CD8-positive, alpha-beta memory T cell (primary cell): ENCODE results near the gene HNRNPAB. TPM values are rescaled to one million over a fixed set of nuclear protein-coding genes. Genes with fewer than 3 reads are reported as not detected.
"Not testable (repeated sequence)": the region's sequence is repeated elsewhere in the genome, so short reads cannot be mapped to it uniquely, and the experiment has no call there.

Source experiments
- CTCF ChIA-PET: fragments of 350-600 bp; sonication (Branson Sonifier 250); formaldehyde crosslinking; loops from one replicate; lab custom pipeline; 2021; ENCODE audit warnings: antibody characterized with exemption; lab: Charles Lee
- POLR2A ChIA-PET: fragments of 350-600 bp; sonication (Branson Sonifier 250); formaldehyde crosslinking; loops from one replicate; lab custom pipeline; 2021; ENCODE audit warnings: antibody characterized with exemption; lab: Charles Lee
- DNase-seq, 5 donors: peaks; one replicate each; pipeline versions ENCODE4 v3.0.0 to v3.0.0-alpha.2; 2020 to 2022; ENCODE audit warnings: mixed read lengths in 1 of 5
- H3K27ac ChIP-seq: one replicate; pipeline ENCODE4 v1.7.0; 2013; ENCODE audit warnings: low read depth, mild to moderate bottlenecking, low read length, moderate library complexity
- H3K27me3 ChIP-seq: 2 replicates; pipeline ENCODE4 v1.7.0; 2013; ENCODE audit warnings: low read length, mild to moderate bottlenecking; ENCODE audit not compliant: insufficient read depth, poor library complexity, severe bottlenecking
- H3K36me3 ChIP-seq: 2 replicates; pipeline ENCODE4 v1.7.0; 2013; ENCODE audit warnings: mild to moderate bottlenecking, low read length, moderate library complexity; ENCODE audit not compliant: insufficient read depth
- H3K4me1 ChIP-seq: 2 replicates; pipeline ENCODE4 v1.7.0; 2013; ENCODE audit warnings: mild to moderate bottlenecking, low read length, moderate library complexity; ENCODE audit not compliant: insufficient read depth
- H3K4me3 ChIP-seq: 2 replicates; pipeline ENCODE4 v1.7.0; 2013; ENCODE audit warnings: mild to moderate bottlenecking, low read length
- H3K9me3 ChIP-seq: 2 replicates; pipeline ENCODE4 v1.7.0; 2013; ENCODE audit warnings: mild to moderate bottlenecking, low read length
- H3K27ac Mint-ChIP-seq, 8 donors: one replicate each; pipeline ENCODE4 v1.8.0; 2020 to 2021; ENCODE audit warnings: mixed read lengths in 8 of 8, mild to moderate bottlenecking in 6 of 8, inconsistent platforms in 3 of 8, moderate library complexity in 3 of 8
- H3K27me3 Mint-ChIP-seq, 2 donors: one replicate each; pipeline ENCODE4 v1.8.0; 2020 to 2021; ENCODE audit warnings: mixed read lengths in 2 of 2, mild to moderate bottlenecking in 1 of 2, moderate library complexity in 1 of 2
- H3K36me3 Mint-ChIP-seq, 3 donors: one replicate each; pipeline ENCODE4 v1.8.0; 2020 to 2021; ENCODE audit warnings: mixed read lengths in 3 of 3, inconsistent platforms in 1 of 3, mild to moderate bottlenecking in 1 of 3
- H3K4me1 Mint-ChIP-seq, 3 donors: one replicate each; pipeline ENCODE4 v1.8.0; 2020 to 2021; ENCODE audit warnings: mixed read lengths in 3 of 3, inconsistent platforms in 1 of 3, mild to moderate bottlenecking in 1 of 3
- H3K4me3 Mint-ChIP-seq, 7 donors: one replicate each; pipeline ENCODE4 v1.8.0; 2020 to 2021; ENCODE audit warnings: mixed read lengths in 7 of 7, mild to moderate bottlenecking in 6 of 7, moderate library complexity in 4 of 7, inconsistent platforms in 2 of 7
- H3K9me3 Mint-ChIP-seq, 5 donors: one replicate each; pipeline ENCODE4 v1.8.0; 2020 to 2022; ENCODE audit warnings: mixed read lengths in 5 of 5, mild to moderate bottlenecking in 3 of 5, moderate library complexity in 2 of 5, inconsistent platforms in 1 of 5
- polyA plus RNA-seq: library from polyadenylated mRNA; unstranded; fragments of 300-500 nt; fragmentation: Illumina TruSeq; gene quantifications from one replicate; pipeline ENCODE4 v1.2.3, GENCODE V29; 2021
- total RNA-seq, 2 experiments: library from RNA; stranded (reverse); gene quantifications; one replicate each; pipeline ENCODE4 v1.2.3, GENCODE V29; 2021

The HNRNPAB gene
- total and polyA plus RNA-seq, 3 experiments from 2014 or later, result 80.5 to 673 (median 672) TPM

GRCh38 chr5:178238711-178239592 is 34.6 kb downstream of the HNRNPAB start:
- peak in 3 of 5 donors; percentile 22 to 66 (median 51) for DNase-seq
- H3K9me3 Mint-ChIP-seq, result no peaks in the 10 kb centered on the region
- H3K4me3 ChIP-seq, result peak overlapping the region; percentile 22

GRCh38 chr5:178239626-178240301 is 35.4 kb downstream of the HNRNPAB start:
- Mint-ChIP-seq H3K27ac (peak overlapping the region; percentile 67 to 90 (median 83)), H3K4me3 (peak overlapping the region in 5 of 7 donors; percentile 45 to 73 (median 66)), H3K4me1 (peaks cover 53 to 77% (median 60%) of the 10 kb centered on the region in 3 donors)
- H3K36me3 Mint-ChIP-seq, H3K4me3 ChIP-seq, H3K9me3 ChIP-seq, POLR2A ChIA-PET, CTCF ChIA-PET, H3K9me3 Mint-ChIP-seq, H3K27me3 ChIP-seq, H3K27ac ChIP-seq, H3K27me3 Mint-ChIP-seq, H3K36me3 ChIP-seq: not testable (repeated sequence)
- peaks cover 52% of the 10 kb centered on the region for H3K4me1 ChIP-seq
- peak in 3 of 5 donors; percentile 32 to 61 (median 44) for DNase-seq

More at GRCh38 chr5:178238711-178239592, 34.6 kb downstream of the HNRNPAB start:
- ChIA-PET POLR2A (no interaction called here), CTCF (no interaction called here)
- Histone ChIP-seq H3K27me3 (no peaks in the 10 kb centered on the region), H3K4me1 (peaks cover 55% of the 10 kb centered on the region), H3K27ac (peak overlapping the region; percentile 68), H3K36me3 (no peaks in the 10 kb centered on the region), H3K9me3 (no peaks in the 10 kb centered on the region)
- Mint-ChIP-seq H3K27ac (peak overlapping the region; percentile 89 to 98 (median 93)), H3K36me3 (no peaks in the 10 kb centered on the region), H3K27me3 (no peaks in the 10 kb centered on the region), H3K4me3 (peak overlapping the region; percentile 16 to 75 (median 71)), H3K4me1 (peaks cover 57 to 79% (median 60%) of the 10 kb centered on the region in 3 donors)

- no peaks in the 10 kb centered on the region for H3K9me3 ChIP-seq
- no peaks in the 10 kb centered on the region for H3K36me3 ChIP-seq
- Mint-ChIP-seq H3K27ac (peak overlapping the region; percentile 70 to 97 (median 86)), H3K4me3 (peak overlapping the region in 6 of 7 donors; percentile 1 to 88 (median 69)), H3K36me3 (no peaks in the 10 kb centered on the region), H3K4me1 (peaks cover 48 to 71% (median 54%) of the 10 kb centered on the region in 3 donors), H3K27me3 (no peaks in the 10 kb centered on the region), H3K9me3 (no peaks in the 10 kb centered on the region)
- ChIA-PET CTCF (interaction anchor here (1.0 kb wide), 1 partner anchor 9 kb away, joined by 5 read pairs; no protein-coding TSS in a partner anchor), POLR2A (no interaction called here)
- H3K4me1 ChIP-seq, result peaks cover 50% of the 10 kb centered on the region
- H3K27me3 ChIP-seq, result no peaks in the 10 kb centered on the region
- H3K4me3 ChIP-seq, result no peak overlapping the region
- no peak overlapping the region for H3K27ac ChIP-seq
- DNase-seq, result peak in 1 of 5 donors; percentile 7
These were observed 36.0 kb downstream of the HNRNPAB start for GRCh38 chr5:178240341-178240741.

GRCh38 chr5:178240766-178241165 is 36.4 kb downstream of the HNRNPAB start:
- H3K4me3 Mint-ChIP-seq, result peak overlapping the region in 6 of 7 donors; percentile 1 to 88 (median 66)
- POLR2A ChIA-PET, result no interaction called here
- no peaks in the 10 kb centered on the region for H3K36me3 Mint-ChIP-seq
- Histone ChIP-seq H3K27me3 (no peaks in the 10 kb centered on the region), H3K9me3 (no peaks in the 10 kb centered on the region), H3K36me3 (no peaks in the 10 kb centered on the region), H3K27ac (no peak overlapping the region), H3K4me3 (peak overlapping the region; percentile 20), H3K4me1 (peaks cover 50% of the 10 kb centered on the region)
- H3K9me3 Mint-ChIP-seq, result no peaks in the 10 kb centered on the region
- peaks cover 47 to 66% (median 50%) of the 10 kb centered on the region in 3 donors for H3K4me1 Mint-ChIP-seq
- peak overlapping the region; percentile 56 to 97 (median 86) for H3K27ac Mint-ChIP-seq
- no peaks in the 10 kb centered on the region for H3K27me3 Mint-ChIP-seq
- DNase-seq, result peak in 1 of 5 donors; percentile 20
- CTCF ChIA-PET, result interaction anchor here (1.0 kb wide), 1 partner anchor 8 kb away, joined by 5 read pairs; no protein-coding TSS in a partner anchor

- H3K4me1 Mint-ChIP-seq, result peaks cover 46 to 62% (median 47%) of the 10 kb centered on the region in 3 donors
These were observed 36.9 kb downstream of the HNRNPAB start for GRCh38 chr5:178241231-178241663.

GRCh38 chr5:178241688-178242231 is 37.4 kb downstream of the HNRNPAB start:
- H3K27me3 ChIP-seq, result no peaks in the 10 kb centered on the region
- ChIA-PET CTCF (no interaction called here), POLR2A (no interaction called here)
- Mint-ChIP-seq H3K4me3 (no peak overlapping the region), H3K36me3 (no peaks in the 10 kb centered on the region), H3K27ac (peak overlapping the region in 4 of 8 donors; percentile 12 to 97 (median 88)), H3K4me1 (peaks cover 40 to 61% (median 43%) of the 10 kb centered on the region in 3 donors), H3K9me3 (no peaks in the 10 kb centered on the region), H3K27me3 (no peaks in the 10 kb centered on the region)
- no peaks in the 10 kb centered on the region for H3K36me3 ChIP-seq
- H3K4me1 ChIP-seq, result peaks cover 44% of the 10 kb centered on the region
- H3K9me3 ChIP-seq, result no peaks in the 10 kb centered on the region
- DNase-seq, result no peak
- no peak overlapping the region for H3K27ac ChIP-seq
- H3K4me3 ChIP-seq, result no peak overlapping the region

More at GRCh38 chr5:178241231-178241663, 36.9 kb downstream of the HNRNPAB start:
- Mint-ChIP-seq H3K27me3 (no peaks in the 10 kb centered on the region), H3K27ac (peak overlapping the region; percentile 56 to 97 (median 84)), H3K4me3 (peak overlapping the region in 5 of 7 donors; percentile 1 to 88 (median 69)), H3K9me3 (no peaks in the 10 kb centered on the region), H3K36me3 (no peaks in the 10 kb centered on the region)
- no peaks in the 10 kb centered on the region for H3K9me3 ChIP-seq
- H3K4me1 ChIP-seq, result peaks cover 49% of the 10 kb centered on the region
- H3K36me3 ChIP-seq, result no peaks in the 10 kb centered on the region
- POLR2A ChIA-PET, result no interaction called here
- CTCF ChIA-PET, result interaction anchor here (1.0 kb wide), 1 partner anchor 8 kb away, joined by 5 read pairs; no protein-coding TSS in a partner anchor
- no peak overlapping the region for H3K4me3 ChIP-seq
- H3K27ac ChIP-seq, result no peak overlapping the region
- H3K27me3 ChIP-seq, result no peaks in the 10 kb centered on the region
- DNase-seq, result peak in 3 of 5 donors; percentile 23 to 52 (median 24)

- peak overlapping the region in 7 of 8 donors; percentile 11 to 93 (median 53) for H3K27ac Mint-ChIP-seq
- no peaks in the 10 kb centered on the region for H3K36me3 Mint-ChIP-seq
- H3K4me1 Mint-ChIP-seq, result peaks cover 34 to 57% (median 40%) of the 10 kb centered on the region in 3 donors
- peak overlapping the region in 2 of 7 donors; percentile 9 to 16 for H3K4me3 Mint-ChIP-seq
- Histone ChIP-seq H3K36me3 (no peaks in the 10 kb centered on the region), H3K4me3 (no peak overlapping the region), H3K27ac (no peak overlapping the region), H3K4me1 (peaks cover 37% of the 10 kb centered on the region), H3K9me3 (no peaks in the 10 kb centered on the region), H3K27me3 (no peaks in the 10 kb centered on the region)
- peak in 1 of 5 donors; percentile 44 for DNase-seq
- H3K27me3 Mint-ChIP-seq, result no peaks in the 10 kb centered on the region
- H3K9me3 Mint-ChIP-seq, result no peaks in the 10 kb centered on the region
- ChIA-PET CTCF (no interaction called here), POLR2A (no interaction called here)
These were observed 38.1 kb downstream of the HNRNPAB start for GRCh38 chr5:178242416-178242815.
